WTC11 (cell line): ENCODE measurements around the gene SOAT2. TPM values are rescaled to one million over a fixed set of nuclear protein-coding genes. Genes with fewer than 3 reads are reported as not detected.

Experiments
- ATAC-seq: fragments of 200-7000 bp; cut with Tn5 transposase; 2 replicates; pipeline ENCODE4 v1.10.0; 2021; ENCODE audit warnings: mild to moderate bottlenecking, moderate library complexity
- CTCF ChIA-PET: fragments of 300-600 bp; sonication (Branson Sonifier 250); formaldehyde crosslinking; loops from one replicate; lab custom pipeline; 2021; ENCODE audit warnings: antibody characterized with exemption; lab: Charles Lee
- POLR2A ChIA-PET: fragments of 350-600 bp; sonication (Branson Sonifier 250); formaldehyde crosslinking; loops from one replicate; lab custom pipeline; 2021; ENCODE audit warnings: antibody characterized with exemption; lab: Charles Lee
- DNase-seq: peaks from one replicate; pipeline ENCODE4 v3.0.0; 2021; ENCODE audit warnings: low spot score
- H3K27ac Mint-ChIP-seq: 2 replicates; pipeline ENCODE4 v1.8.0; 2021; ENCODE audit warnings: mixed read lengths
- H3K27me3 Mint-ChIP-seq: 2 replicates; pipeline ENCODE4 v1.8.0; 2021; ENCODE audit warnings: low read depth, mild to moderate bottlenecking, moderate library complexity, mixed read lengths
- H3K36me3 Mint-ChIP-seq: 2 replicates; pipeline ENCODE4 v1.8.0; 2021; ENCODE audit warnings: mixed read lengths
- H3K4me1 Mint-ChIP-seq: 2 replicates; pipeline ENCODE4 v1.8.0; 2022; ENCODE audit warnings: mixed read lengths
- H3K4me3 Mint-ChIP-seq: 2 replicates; pipeline ENCODE4 v1.8.0; 2021; ENCODE audit warnings: mild to moderate bottlenecking, moderate library complexity, mixed read lengths
- H3K9me3 Mint-ChIP-seq: 2 replicates; pipeline ENCODE4 v1.8.0; 2021; ENCODE audit warnings: mixed read lengths
- CREB1 ChIP-seq: sonication (generic); formaldehyde crosslinking; IDR thresholded peaks from 2 replicates; pipeline ENCODE4 v1.8.0; 2023; ENCODE audit warnings: mild to moderate bottlenecking, missing genetic modification reagents
- CREM ChIP-seq: sonication (generic); formaldehyde crosslinking; IDR thresholded peaks from 2 replicates; pipeline ENCODE4 v1.8.1; 2022; ENCODE audit warnings: mild to moderate bottlenecking, missing genetic modification reagents, moderate library complexity
- FOXJ3 ChIP-seq: sonication (generic); formaldehyde crosslinking; IDR thresholded peaks from 2 replicates; pipeline ENCODE4 v1.9.0; 2021; ENCODE audit warnings: missing genetic modification reagents, mild to moderate bottlenecking, borderline replicate concordance
- GABPB1 ChIP-seq: sonication (generic); formaldehyde crosslinking; IDR thresholded peaks from 2 replicates; pipeline ENCODE4 v1.8.1; 2023; ENCODE audit warnings: mild to moderate bottlenecking, missing genetic modification reagents
- GTF2I ChIP-seq: fragments of 250-450 bp; sonication (Bioruptor Pico); conservative IDR thresholded peaks from 2 replicates; pipeline ENCODE4 v1.4.0; 2021; ENCODE audit warnings: mild to moderate bottlenecking
- HMGA2 ChIP-seq: fragments of 250-450 bp; sonication (Bioruptor Pico); IDR thresholded peaks from 2 replicates; pipeline ENCODE4 v1.4.0; 2021; ENCODE audit warnings: mild to moderate bottlenecking, moderate library complexity
- NFYB ChIP-seq: sonication (generic); formaldehyde crosslinking; conservative IDR thresholded peaks from 2 replicates; pipeline ENCODE4 v1.8.0; 2022; ENCODE audit warnings: low read depth, missing genetic modification reagents
- TCF7 ChIP-seq: sonication (generic); formaldehyde crosslinking; IDR thresholded peaks from 2 replicates; pipeline ENCODE4 v1.8.0; 2022; ENCODE audit warnings: mild to moderate bottlenecking, low read depth, missing genetic modification reagents, moderate library complexity
- TP53 ChIP-seq: sonication (generic); formaldehyde crosslinking; IDR thresholded peaks from 2 replicates; pipeline ENCODE4 v1.8.1; 2023; ENCODE audit warnings: mild to moderate bottlenecking, missing genetic modification reagents
- ZBTB21 ChIP-seq: sonication (generic); formaldehyde crosslinking; IDR thresholded peaks from 2 replicates; pipeline ENCODE4 v1.8.1; 2023; ENCODE audit warnings: mild to moderate bottlenecking, missing genetic modification reagents, borderline replicate concordance
- ZNF121 ChIP-seq: sonication (generic); formaldehyde crosslinking; IDR thresholded peaks from 2 replicates; pipeline ENCODE4 v1.8.0; 2023; ENCODE audit warnings: missing genetic modification reagents
- ZNF219 ChIP-seq: sonication (generic); formaldehyde crosslinking; IDR thresholded peaks from 2 replicates; pipeline ENCODE4 v1.8.0; 2023; ENCODE audit warnings: missing genetic modification reagents, mild to moderate bottlenecking, borderline replicate concordance
- ZNF396 ChIP-seq: fragments of 250-450 bp; sonication (Bioruptor Pico); IDR thresholded peaks from 2 replicates; pipeline ENCODE4 v1.8.0; 2021; ENCODE audit warnings: mild to moderate bottlenecking, moderate library complexity, borderline replicate concordance
- ZNF671 ChIP-seq: fragments of 250-450 bp; sonication (Bioruptor Pico); IDR thresholded peaks from 2 replicates; pipeline ENCODE4 v1.8.0; 2021; ENCODE audit warnings: mild to moderate bottlenecking
- total RNA-seq: library from RNA; stranded (reverse); gene quantifications from 3 replicates; pipeline ENCODE4 v1.2.3, GENCODE V29; 2021
- TF ChIP-seq, protein P1 (sequence below): sonication (generic); formaldehyde crosslinking; IDR thresholded peaks from 2 replicates; pipeline ENCODE4 v1.8.1; 2023; ENCODE audit warnings: mild to moderate bottlenecking, missing genetic modification reagents
- TF ChIP-seq, protein P2 (sequence below): sonication (generic); formaldehyde crosslinking; IDR thresholded peaks from 2 replicates; pipeline ENCODE4 v1.8.1; 2023; ENCODE audit warnings: mild to moderate bottlenecking, missing genetic modification reagents, moderate library complexity
- TF ChIP-seq, protein P3 (sequence below): fragments of 250-450 bp; sonication (Bioruptor Pico); IDR thresholded peaks from 2 replicates; pipeline ENCODE4 v1.9.0; 2021; ENCODE audit warnings: moderate library complexity, mild to moderate bottlenecking, inconsistent platforms, borderline replicate concordance
- TF ChIP-seq, protein P4 (sequence below): sonication (generic); formaldehyde crosslinking; IDR thresholded peaks from 2 replicates; pipeline ENCODE4 v1.8.1; 2022; ENCODE audit warnings: mild to moderate bottlenecking, missing genetic modification reagents, moderate library complexity, borderline replicate concordance
- TF ChIP-seq, protein P5 (sequence below): sonication (generic); formaldehyde crosslinking; IDR thresholded peaks from 2 replicates; pipeline ENCODE4 v1.8.0; 2022; ENCODE audit warnings: mild to moderate bottlenecking, missing genetic modification reagents
- TF ChIP-seq, protein P6 (sequence below): sonication (generic); formaldehyde crosslinking; conservative IDR thresholded peaks from 2 replicates; pipeline ENCODE4 v1.8.1; 2022; ENCODE audit warnings: mild to moderate bottlenecking, missing genetic modification reagents
- TF ChIP-seq, protein P7 (sequence below): sonication (generic); formaldehyde crosslinking; IDR thresholded peaks from 2 replicates; pipeline ENCODE4 v1.8.1; 2022; ENCODE audit warnings: mild to moderate bottlenecking, moderate library complexity, missing genetic modification reagents
- TF ChIP-seq, protein P8 (sequence below): sonication (generic); formaldehyde crosslinking; IDR thresholded peaks from 2 replicates; pipeline ENCODE4 v1.8.1; 2023; ENCODE audit warnings: mild to moderate bottlenecking, moderate library complexity, missing genetic modification reagents

SOAT2 gene
- total RNA-seq, 1 experiment from 2014 or later = not detected

DNA sequence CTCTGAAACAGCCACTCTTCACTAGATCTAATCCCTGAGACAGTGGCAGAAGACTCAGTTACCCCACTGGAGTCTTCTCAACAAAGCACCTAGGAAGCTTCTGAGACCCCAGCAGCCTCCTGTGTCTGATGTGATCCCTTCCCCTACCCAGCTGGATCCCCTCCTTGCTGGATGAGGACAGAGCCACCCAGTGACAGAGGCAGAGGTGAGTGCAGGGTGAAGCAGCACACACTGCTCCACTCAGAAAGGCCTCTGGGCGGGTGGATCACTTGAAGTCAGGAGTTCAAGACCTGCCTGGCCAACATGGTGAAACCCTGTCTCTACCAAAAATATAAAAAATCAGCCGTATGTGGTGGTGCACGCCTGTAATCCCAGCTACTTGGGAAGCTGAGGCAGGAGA, 26.8 kb upstream of the SOAT2 start:
- peaks cover 12% of the 10 kb centered on the region; the same call in 1 of the 2 replicates for H3K36me3 Mint-ChIP-seq
- peaks cover 25% of the 10 kb centered on the region for H3K4me1 Mint-ChIP-seq
- DNase-seq = no peak
- no peak overlapping the region for H3K4me3 Mint-ChIP-seq
- ChIA-PET POLR2A (no interaction called here), CTCF (interaction anchor here (0.5 to 3.7 kb wide), 3 partner anchors 11 to 275 kb away, joined by 3 to 76 read pairs (median 8); partner anchors contain the start of gene IGFBP6)
- no peak for ATAC-seq
- no peaks in the 10 kb centered on the region for H3K9me3 Mint-ChIP-seq
- peaks cover 19% of the 10 kb centered on the region for H3K27me3 Mint-ChIP-seq
- no peak for TF ChIP-seq FOXJ3 (CRISPR knock-in tag)
- TF ChIP-seq ZNF121 (CRISPR knock-in tag) = no peak
- no peak for TF ChIP-seq HMGA2 (CRISPR knock-in tag)
- TF ChIP-seq, protein P1, sequence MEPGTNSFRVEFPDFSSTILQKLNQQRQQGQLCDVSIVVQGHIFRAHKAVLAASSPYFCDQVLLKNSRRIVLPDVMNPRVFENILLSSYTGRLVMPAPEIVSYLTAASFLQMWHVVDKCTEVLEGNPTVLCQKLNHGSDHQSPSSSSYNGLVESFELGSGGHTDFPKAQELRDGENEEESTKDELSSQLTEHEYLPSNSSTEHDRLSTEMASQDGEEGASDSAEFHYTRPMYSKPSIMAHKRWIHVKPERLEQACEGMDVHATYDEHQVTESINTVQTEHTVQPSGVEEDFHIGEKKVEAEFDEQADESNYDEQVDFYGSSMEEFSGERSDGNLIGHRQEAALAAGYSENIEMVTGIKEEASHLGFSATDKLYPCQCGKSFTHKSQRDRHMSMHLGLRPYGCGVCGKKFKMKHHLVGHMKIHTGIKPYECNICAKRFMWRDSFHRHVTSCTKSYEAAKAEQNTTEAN = no peak
- TF ChIP-seq ZNF219 (CRISPR knock-in tag) = no peak
- TF ChIP-seq, protein P2, sequence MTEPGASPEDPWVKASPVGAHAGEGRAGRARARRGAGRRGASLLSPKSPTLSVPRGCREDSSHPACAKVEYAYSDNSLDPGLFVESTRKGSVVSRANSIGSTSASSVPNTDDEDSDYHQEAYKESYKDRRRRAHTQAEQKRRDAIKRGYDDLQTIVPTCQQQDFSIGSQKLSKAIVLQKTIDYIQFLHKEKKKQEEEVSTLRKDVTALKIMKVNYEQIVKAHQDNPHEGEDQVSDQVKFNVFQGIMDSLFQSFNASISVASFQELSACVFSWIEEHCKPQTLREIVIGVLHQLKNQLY (CRISPR knock-in tag) = no peak
- no peak for TF ChIP-seq TP53
- TF ChIP-seq, protein P3, sequence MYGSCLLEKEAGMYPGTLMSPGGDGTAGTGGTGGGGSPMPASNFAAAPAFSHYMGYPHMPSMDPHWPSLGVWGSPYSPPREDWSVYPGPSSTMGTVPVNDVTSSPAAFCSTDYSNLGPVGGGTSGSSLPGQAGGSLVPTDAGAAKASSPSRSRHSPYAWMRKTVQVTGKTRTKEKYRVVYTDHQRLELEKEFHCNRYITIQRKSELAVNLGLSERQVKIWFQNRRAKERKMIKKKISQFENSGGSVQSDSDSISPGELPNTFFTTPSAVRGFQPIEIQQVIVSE = no peak
- TF ChIP-seq CREB1 (CRISPR knock-in tag) = no peak
- no peak for TF ChIP-seq CREM (CRISPR knock-in tag)
- TF ChIP-seq, all 79 proteins: peak for 0
- no peak overlapping the region for H3K27ac Mint-ChIP-seq

DNA sequence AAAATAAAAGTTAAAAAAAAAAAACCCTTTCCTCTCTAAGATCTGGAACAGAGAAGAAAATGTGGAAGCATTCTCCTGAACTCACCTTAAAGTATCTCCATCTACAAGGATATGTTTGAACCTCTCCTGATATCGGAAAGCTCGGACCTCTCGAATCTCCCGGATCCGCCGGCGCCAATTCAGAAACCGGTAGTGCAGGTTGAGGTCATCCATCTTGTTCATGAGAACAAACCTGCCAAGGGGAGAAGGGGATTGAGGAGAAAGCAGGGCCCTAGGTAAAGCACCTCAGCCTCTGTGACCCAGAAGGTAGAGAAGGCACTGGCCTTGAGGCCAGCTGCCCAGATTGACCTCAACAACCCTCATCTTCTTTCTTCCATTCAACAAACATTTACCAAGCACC, 26.3 kb upstream of the SOAT2 start:
- Mint-ChIP-seq H3K36me3 (peaks cover 12% of the 10 kb centered on the region; the same call in 1 of the 2 replicates), H3K27ac (no peak overlapping the region), H3K9me3 (no peaks in the 10 kb centered on the region), H3K27me3 (peaks cover 25% of the 10 kb centered on the region), H3K4me3 (no peak overlapping the region), H3K4me1 (peaks cover 21% of the 10 kb centered on the region)
- ATAC-seq (no peak), DNase-seq (no peak)
- ChIA-PET CTCF (interaction anchor here (1.6 to 3.7 kb wide), 3 partner anchors 10 to 83 kb away, joined by 9 to 80 read pairs (median 76); partner anchors contain the start of gene IGFBP6), POLR2A (interaction anchor here (0.6 kb wide), 1 partner anchor 118 kb away, joined by 3 read pairs; no protein-coding TSS in a partner anchor)
- TF ChIP-seq, protein P4, sequence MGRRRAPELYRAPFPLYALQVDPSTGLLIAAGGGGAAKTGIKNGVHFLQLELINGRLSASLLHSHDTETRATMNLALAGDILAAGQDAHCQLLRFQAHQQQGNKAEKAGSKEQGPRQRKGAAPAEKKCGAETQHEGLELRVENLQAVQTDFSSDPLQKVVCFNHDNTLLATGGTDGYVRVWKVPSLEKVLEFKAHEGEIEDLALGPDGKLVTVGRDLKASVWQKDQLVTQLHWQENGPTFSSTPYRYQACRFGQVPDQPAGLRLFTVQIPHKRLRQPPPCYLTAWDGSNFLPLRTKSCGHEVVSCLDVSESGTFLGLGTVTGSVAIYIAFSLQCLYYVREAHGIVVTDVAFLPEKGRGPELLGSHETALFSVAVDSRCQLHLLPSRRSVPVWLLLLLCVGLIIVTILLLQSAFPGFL (CRISPR knock-in tag) = no peak
- TF ChIP-seq ZBTB21 = no peak
- no peak for TF ChIP-seq NFYB (CRISPR knock-in tag)
- TF ChIP-seq, protein P5, sequence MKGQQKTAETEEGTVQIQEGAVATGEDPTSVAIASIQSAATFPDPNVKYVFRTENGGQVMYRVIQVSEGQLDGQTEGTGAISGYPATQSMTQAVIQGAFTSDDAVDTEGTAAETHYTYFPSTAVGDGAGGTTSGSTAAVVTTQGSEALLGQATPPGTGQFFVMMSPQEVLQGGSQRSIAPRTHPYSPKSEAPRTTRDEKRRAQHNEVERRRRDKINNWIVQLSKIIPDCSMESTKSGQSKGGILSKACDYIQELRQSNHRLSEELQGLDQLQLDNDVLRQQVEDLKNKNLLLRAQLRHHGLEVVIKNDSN (CRISPR knock-in tag) = no peak
- TF ChIP-seq ZNF396 (CRISPR knock-in tag) = no peak
- TF ChIP-seq GTF2I (CRISPR knock-in tag) = no peak
- no peak for TF ChIP-seq TCF7
- TF ChIP-seq, protein P6, sequence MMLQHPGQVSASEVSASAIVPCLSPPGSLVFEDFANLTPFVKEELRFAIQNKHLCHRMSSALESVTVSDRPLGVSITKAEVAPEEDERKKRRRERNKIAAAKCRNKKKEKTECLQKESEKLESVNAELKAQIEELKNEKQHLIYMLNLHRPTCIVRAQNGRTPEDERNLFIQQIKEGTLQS = no peak
- TF ChIP-seq, protein P7, sequence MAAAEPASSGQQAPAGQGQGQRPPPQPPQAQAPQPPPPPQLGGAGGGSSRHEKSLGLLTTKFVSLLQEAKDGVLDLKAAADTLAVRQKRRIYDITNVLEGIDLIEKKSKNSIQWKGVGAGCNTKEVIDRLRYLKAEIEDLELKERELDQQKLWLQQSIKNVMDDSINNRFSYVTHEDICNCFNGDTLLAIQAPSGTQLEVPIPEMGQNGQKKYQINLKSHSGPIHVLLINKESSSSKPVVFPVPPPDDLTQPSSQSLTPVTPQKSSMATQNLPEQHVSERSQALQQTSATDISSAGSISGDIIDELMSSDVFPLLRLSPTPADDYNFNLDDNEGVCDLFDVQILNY (CRISPR knock-in tag) = no peak
- TF ChIP-seq ZNF671 (CRISPR knock-in tag) = no peak
- TF ChIP-seq, protein P8, sequence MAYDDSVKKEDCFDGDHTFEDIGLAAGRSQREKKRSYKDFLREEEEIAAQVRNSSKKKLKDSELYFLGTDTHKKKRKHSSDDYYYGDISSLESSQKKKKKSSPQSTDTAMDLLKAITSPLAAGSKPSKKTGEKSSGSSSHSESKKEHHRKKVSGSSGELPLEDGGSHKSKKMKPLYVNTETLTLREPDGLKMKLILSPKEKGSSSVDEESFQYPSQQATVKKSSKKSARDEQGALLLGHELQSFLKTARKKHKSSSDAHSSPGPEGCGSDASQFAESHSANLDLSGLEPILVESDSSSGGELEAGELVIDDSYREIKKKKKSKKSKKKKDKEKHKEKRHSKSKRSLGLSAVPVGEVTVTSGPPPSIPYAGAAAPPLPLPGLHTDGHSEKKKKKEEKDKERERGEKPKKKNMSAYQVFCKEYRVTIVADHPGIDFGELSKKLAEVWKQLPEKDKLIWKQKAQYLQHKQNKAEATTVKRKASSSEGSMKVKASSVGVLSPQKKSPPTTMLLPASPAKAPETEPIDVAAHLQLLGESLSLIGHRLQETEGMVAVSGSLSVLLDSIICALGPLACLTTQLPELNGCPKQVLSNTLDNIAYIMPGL (CRISPR knock-in tag) = no peak
- no peak for TF ChIP-seq GABPB1
